Neuronal stem cell (in vitro differentiated cells): ENCODE data around the gene RAP1GAP2.
A peak's percentile ranks its signal among the peaks of the same experiment; 100 is the strongest.

Experiments used
- DNase-seq: peaks from one replicate; pipeline ENCODE4 v3.0.0-alpha.2; 2013; ENCODE audit warnings: low spot score
- H2AFZ ChIP-seq: one replicate; pipeline ENCODE4 v1.6.1; 2013; ENCODE audit warnings: mild to moderate bottlenecking, low read length, inconsistent platforms
- H2AK5ac ChIP-seq: 2 replicates; pipeline ENCODE4 v1.6.1; 2013; ENCODE audit warnings: low read depth, mild to moderate bottlenecking, inconsistent platforms, low read length, moderate library complexity, mixed read lengths
- H2BK120ac ChIP-seq: 2 replicates; pipeline ENCODE4 v1.6.1; 2013; ENCODE audit warnings: low read depth, mild to moderate bottlenecking, inconsistent platforms, low read length, moderate library complexity, mixed read lengths
- H2BK12ac ChIP-seq: one replicate; pipeline ENCODE4 v1.6.1; 2013; ENCODE audit warnings: low read length, inconsistent platforms
- H2BK15ac ChIP-seq: 2 replicates; pipeline ENCODE4 v1.6.1; 2013; ENCODE audit warnings: mild to moderate bottlenecking, low read length, inconsistent platforms, mixed read lengths
- H2BK5ac ChIP-seq: one replicate; pipeline ENCODE4 v1.6.1; 2013; ENCODE audit warnings: inconsistent platforms, mild to moderate bottlenecking, low read length, moderate library complexity
- H3K14ac ChIP-seq: one replicate; pipeline ENCODE4 v1.6.1; 2013; ENCODE audit warnings: low read length, inconsistent platforms
- H3K18ac ChIP-seq: 2 replicates; pipeline ENCODE4 v1.6.1; 2013; ENCODE audit warnings: low read length, inconsistent platforms
- H3K23ac ChIP-seq: 2 replicates; pipeline ENCODE4 v1.6.1; 2013; ENCODE audit warnings: low read depth, mild to moderate bottlenecking, mixed read lengths, low read length, inconsistent platforms; ENCODE audit not compliant: poor library complexity
- H3K27ac ChIP-seq: replicated peaks from 3 replicates; pipeline ENCODE4 v1.5.1; 2013; ENCODE audit warnings: low read length, inconsistent platforms
- H3K27me3 ChIP-seq, 3 experiments: 2 replicates each; pipeline ENCODE4 v1.6.1; 2013; ENCODE audit warnings: low read length in 3 of 3, mild to moderate bottlenecking in 2 of 3, inconsistent platforms in 1 of 3, low read depth in 1 of 3, mixed read lengths in 1 of 3, moderate library complexity in 1 of 3; ENCODE audit not compliant: control insufficient read depth in 3 of 3, insufficient read depth in 3 of 3
- H3K36me3 ChIP-seq, 2 donors: replicated peaks in 1 of 2; 2 replicates each; pipeline ENCODE4 v1.6.1; 2013; ENCODE audit warnings: low read length in 2 of 2; ENCODE audit not compliant: control insufficient read depth in 2 of 2, insufficient read depth in 2 of 2
- H3K4ac ChIP-seq: 2 replicates; pipeline ENCODE4 v1.6.1; 2013; ENCODE audit warnings: inconsistent platforms, mild to moderate bottlenecking, low read length, moderate library complexity
- H3K4me1 ChIP-seq, 2 donors: 1 replicate in 1 of 2; 2 replicates in 1 of 2; pipeline ENCODE4 v1.6.1; 2013; ENCODE audit warnings: low read length in 2 of 2, low read depth in 1 of 2; ENCODE audit not compliant: control insufficient read depth in 2 of 2, insufficient read depth in 1 of 2
- H3K4me2 ChIP-seq: one replicate; pipeline ENCODE4 v1.6.1; 2013; ENCODE audit warnings: mild to moderate bottlenecking, low read length, inconsistent platforms; ENCODE audit not compliant: insufficient read depth, poor library complexity, severe bottlenecking
- H3K4me3 ChIP-seq, 2 donors: 2 replicates each; pipeline ENCODE4 v1.5.1; 2013; ENCODE audit warnings: low read length in 2 of 2, mild to moderate bottlenecking in 2 of 2, inconsistent platforms in 1 of 2, moderate library complexity in 1 of 2
- H3K79me1 ChIP-seq: one replicate; pipeline ENCODE4 v1.6.1; 2013; ENCODE audit warnings: low read depth, mild to moderate bottlenecking, inconsistent platforms, low read length, moderate library complexity
- H3K9ac ChIP-seq: one replicate; pipeline ENCODE4 v1.6.1; 2013; ENCODE audit warnings: mild to moderate bottlenecking, low read depth, low read length, inconsistent platforms; ENCODE audit not compliant: poor library complexity
- H3K9me3 ChIP-seq, 2 donors: replicated peaks in 1 of 2; 2 replicates each; pipeline versions ENCODE3 to v1.6.1; 2013; ENCODE audit warnings: low read length in 2 of 2, mild to moderate bottlenecking in 2 of 2, inconsistent platforms in 1 of 2, low read depth in 1 of 2, mixed read lengths in 1 of 2, moderate library complexity in 1 of 2; ENCODE audit not compliant: control insufficient read depth in 2 of 2, insufficient read depth in 1 of 2
- H4K8ac ChIP-seq: one replicate; pipeline ENCODE4 v1.6.1; 2013; ENCODE audit warnings: low read depth, mild to moderate bottlenecking, inconsistent platforms, low read length, moderate library complexity
- H4K91ac ChIP-seq: one replicate; pipeline ENCODE4 v1.6.1; 2013; ENCODE audit warnings: low read length, low read depth, mild to moderate bottlenecking, inconsistent platforms; ENCODE audit not compliant: poor library complexity
- WGBS, 2 donors: extraction: QIAGEN DNeasy Blood & Tissue Kit; methylation state at CpG; one replicate each; pipeline ENCODE4 v1.1.7; 2013; ENCODE audit warnings: missing lambda C conversion rate in 2 of 2, mixed read lengths in 1 of 2; ENCODE audit not compliant: insufficient read length in 2 of 2, insufficient replicate concordance in 1 of 2; ENCODE audit errors: extremely low coverage in 2 of 2; 5-methylcytosine and 5-hydroxymethylcytosine counted together

The RAP1GAP2 gene

DNA sequence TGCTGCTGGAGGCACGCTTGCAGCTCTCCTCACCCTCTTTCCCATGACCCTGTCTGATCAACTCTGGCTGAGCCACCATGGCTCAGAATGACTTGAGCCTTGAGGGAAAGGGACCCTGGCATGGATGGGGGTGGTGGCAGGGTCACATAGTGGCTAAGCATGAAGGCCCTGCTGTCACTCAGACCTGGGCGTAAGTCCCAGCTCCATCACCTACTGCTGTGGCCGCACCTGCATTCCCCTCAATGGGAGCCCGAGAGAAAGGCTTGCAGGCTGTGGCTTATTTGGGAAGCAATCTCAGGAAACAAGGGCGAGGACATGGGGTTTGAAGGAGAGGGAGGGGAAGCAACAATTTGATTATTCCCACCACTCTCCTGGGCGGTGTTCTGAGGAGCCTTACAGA is 17.7 kb upstream of the RAP1GAP2 start:
- Histone ChIP-seq H3K27me3 (peaks cover 0 to 41% (median 2%) of the 10 kb centered on the region in 3 experiments), H3K9ac (no peak overlapping the region), H3K18ac (no peak overlapping the region), H2AFZ (no peak overlapping the region), H2BK15ac (no peak overlapping the region), H3K36me3 (no peaks in the 10 kb centered on the region), H3K4me3 (no peak overlapping the region), H3K4me1 (peaks cover 3 to 4% of the 10 kb centered on the region in 2 donors), H3K9me3 (no peaks in the 10 kb centered on the region), H2AK5ac (peak overlapping the region; percentile 26), H3K27ac (no peak overlapping the region), H2BK5ac (no peak overlapping the region), H2BK120ac (no peak overlapping the region), H3K4ac (no peak overlapping the region), H3K4me2 (no peak overlapping the region), H3K14ac (no peak overlapping the region), H3K79me1 (no peaks in the 10 kb centered on the region), H2BK12ac (peak overlapping the region; percentile 82), H3K23ac (no peak overlapping the region), H4K8ac (no peak overlapping the region), H4K91ac (no peak overlapping the region)
- no peak for DNase-seq
- WGBS, 2 donors, result no CpG with 5 or more reads among the region's 6 CpGs

DNA sequence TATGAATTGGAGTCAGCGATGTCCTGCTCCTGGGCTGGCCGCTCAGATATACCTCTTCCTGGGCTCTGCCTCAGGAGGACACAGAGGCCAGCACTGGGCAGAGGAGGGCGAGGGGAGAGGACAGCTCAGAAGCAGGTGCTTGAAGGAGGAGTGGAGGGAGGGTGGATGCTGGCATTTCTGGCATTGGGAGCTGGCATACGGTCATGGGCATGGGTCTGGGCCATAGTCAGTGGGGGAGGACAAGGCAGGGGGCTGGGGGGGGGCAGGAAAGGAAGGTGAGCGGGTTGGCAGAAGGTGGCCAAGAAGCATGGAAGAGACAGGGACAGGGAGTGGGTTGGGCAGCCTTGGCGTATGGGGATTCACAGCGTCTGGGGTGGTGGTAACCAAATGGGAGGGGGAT is 16.7 kb upstream of the RAP1GAP2 start:
- H3K9me3 ChIP-seq, result no peaks in the 10 kb centered on the region
- H2BK15ac ChIP-seq, result no peak overlapping the region

DNA sequence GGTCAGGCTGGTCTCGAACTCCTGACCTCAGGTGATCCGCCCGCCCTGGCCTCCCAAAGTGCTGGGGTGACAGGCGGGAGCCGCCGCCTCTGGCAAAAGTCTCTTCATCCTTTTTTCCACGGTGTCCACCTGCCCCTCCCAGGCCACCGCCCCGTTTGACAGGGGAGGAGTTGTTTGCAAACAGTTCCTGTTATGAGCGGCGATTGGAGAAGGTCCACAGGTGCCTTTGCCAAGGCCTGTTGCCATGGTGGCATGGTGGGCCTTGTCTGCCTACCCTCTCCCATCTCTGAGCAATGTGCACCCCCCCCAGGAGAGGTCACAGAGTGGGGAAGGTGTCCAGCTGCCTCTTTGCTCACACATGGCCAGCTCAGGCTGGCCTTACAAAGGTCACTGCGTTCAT is 16.0 kb upstream of the RAP1GAP2 start:
- Histone ChIP-seq H2AK5ac (peak overlapping the region; percentile 43), H3K79me1 (no peaks in the 10 kb centered on the region), H3K4me1 (peaks cover 3 to 4% of the 10 kb centered on the region in 2 donors), H2BK5ac (no peak overlapping the region), H4K8ac (no peak overlapping the region), H2BK120ac (no peak overlapping the region), H3K9ac (no peak overlapping the region), H4K91ac (no peak overlapping the region), H3K14ac (no peak overlapping the region), H2BK12ac (no peak overlapping the region), H3K36me3 (no peaks in the 10 kb centered on the region), H2BK15ac (no peak overlapping the region), H3K4me2 (no peak overlapping the region), H3K27ac (no peak overlapping the region), H3K4me3 (no peak overlapping the region), H3K4ac (no peak overlapping the region), H3K18ac (no peak overlapping the region), H3K9me3 (no peaks in the 10 kb centered on the region), H2AFZ (no peak overlapping the region), H3K27me3 (peaks cover 0 to 37% (median 2%) of the 10 kb centered on the region in 3 experiments), H3K23ac (no peak overlapping the region)
- no peak for DNase-seq
- WGBS, 2 donors, result no CpG with 5 or more reads among the region's 12 CpGs

More for the DNA sequence above, 16.7 kb upstream of the RAP1GAP2 start:
- Histone ChIP-seq H2AFZ (no peak overlapping the region), H3K4me1 (peaks cover 3 to 4% of the 10 kb centered on the region in 2 donors), H2AK5ac (no peak overlapping the region), H4K8ac (no peak overlapping the region), H3K36me3 (no peaks in the 10 kb centered on the region), H3K27ac (no peak overlapping the region), H3K4me2 (no peak overlapping the region), H2BK120ac (no peak overlapping the region), H3K23ac (no peak overlapping the region), H3K4ac (no peak overlapping the region), H2BK5ac (no peak overlapping the region), H3K9ac (peak overlapping the region; percentile 54), H2BK12ac (no peak overlapping the region), H3K4me3 (no peak overlapping the region), H3K14ac (no peak overlapping the region), H3K18ac (peak overlapping the region; percentile 35), H3K79me1 (no peaks in the 10 kb centered on the region), H3K27me3 (peaks cover 0 to 41% (median 2%) of the 10 kb centered on the region in 3 experiments), H4K91ac (no peak overlapping the region)
- no peak for DNase-seq
- no CpG with 5 or more reads among the region's 7 CpGs for WGBS, 2 donors

DNA sequence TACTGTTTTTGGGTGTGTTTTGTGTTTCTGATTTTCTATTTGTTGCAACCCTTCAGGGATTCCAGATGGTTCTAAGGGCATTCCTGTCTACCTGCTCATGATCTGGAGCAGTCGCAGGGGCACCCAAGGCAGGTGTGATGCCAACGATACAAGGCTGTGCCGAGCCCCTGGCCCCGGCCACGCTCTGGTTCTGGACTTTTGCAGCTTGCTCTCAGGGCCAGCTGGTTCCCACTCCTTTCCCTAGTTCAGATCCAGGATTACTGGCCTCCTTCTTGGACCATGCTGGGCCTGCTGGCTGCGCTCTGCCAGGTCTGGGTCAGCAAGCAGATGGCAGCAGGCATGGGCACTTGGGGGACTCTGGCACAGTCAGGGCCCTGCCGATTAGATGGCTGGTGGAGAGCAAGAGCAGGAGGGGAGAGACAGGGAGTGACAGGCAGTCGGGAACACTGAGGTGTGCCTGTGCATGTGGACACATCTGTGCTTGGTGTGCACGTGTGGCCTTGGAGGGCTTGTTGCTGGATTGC is 15.2 kb upstream of the RAP1GAP2 start:
- H2BK120ac ChIP-seq, result no peak overlapping the region
- peaks cover 0 to 30% (median 0%) of the 10 kb centered on the region in 3 experiments for H3K27me3 ChIP-seq
- no peak overlapping the region for H2BK12ac ChIP-seq
- peak overlapping the region; percentile 36 for H3K9ac ChIP-seq
- no peak overlapping the region for H3K27ac ChIP-seq
- H3K18ac ChIP-seq, result peak overlapping the region; percentile 62
- no peaks in the 10 kb centered on the region for H3K9me3 ChIP-seq
- no peak for DNase-seq
- H2BK15ac ChIP-seq, result no peak overlapping the region
- H2BK5ac ChIP-seq, result no peak overlapping the region
- no peak overlapping the region for H2AFZ ChIP-seq
- H3K4me1 ChIP-seq, result peaks cover 3 to 4% of the 10 kb centered on the region in 2 donors
- H3K4me3 ChIP-seq, result peak overlapping the region in 1 of 2 donors; percentile 56
- H3K4me2 ChIP-seq, result no peak overlapping the region
- H3K14ac ChIP-seq, result peak overlapping the region; percentile 66
- no peak overlapping the region for H2AK5ac ChIP-seq
- no peaks in the 10 kb centered on the region for H3K36me3 ChIP-seq
- H3K23ac ChIP-seq, result peak overlapping the region; percentile 22
- H4K91ac ChIP-seq, result no peak overlapping the region
- no peak overlapping the region for H3K4ac ChIP-seq
- H3K79me1 ChIP-seq, result no peaks in the 10 kb centered on the region
- no CpG with 5 or more reads among the region's 9 CpGs for WGBS, 2 donors
- H4K8ac ChIP-seq, result no peak overlapping the region
